ENCODE data around the gene SLC25A33. TPM values are rescaled to one million over a fixed set of nuclear protein-coding genes. Genes with fewer than 3 reads are reported as not detected.

SLC25A33 gene
- total and polyA plus RNA-seq, 7 donors = 1.7 to 26.8 (median 7.7) TPM

DNA sequence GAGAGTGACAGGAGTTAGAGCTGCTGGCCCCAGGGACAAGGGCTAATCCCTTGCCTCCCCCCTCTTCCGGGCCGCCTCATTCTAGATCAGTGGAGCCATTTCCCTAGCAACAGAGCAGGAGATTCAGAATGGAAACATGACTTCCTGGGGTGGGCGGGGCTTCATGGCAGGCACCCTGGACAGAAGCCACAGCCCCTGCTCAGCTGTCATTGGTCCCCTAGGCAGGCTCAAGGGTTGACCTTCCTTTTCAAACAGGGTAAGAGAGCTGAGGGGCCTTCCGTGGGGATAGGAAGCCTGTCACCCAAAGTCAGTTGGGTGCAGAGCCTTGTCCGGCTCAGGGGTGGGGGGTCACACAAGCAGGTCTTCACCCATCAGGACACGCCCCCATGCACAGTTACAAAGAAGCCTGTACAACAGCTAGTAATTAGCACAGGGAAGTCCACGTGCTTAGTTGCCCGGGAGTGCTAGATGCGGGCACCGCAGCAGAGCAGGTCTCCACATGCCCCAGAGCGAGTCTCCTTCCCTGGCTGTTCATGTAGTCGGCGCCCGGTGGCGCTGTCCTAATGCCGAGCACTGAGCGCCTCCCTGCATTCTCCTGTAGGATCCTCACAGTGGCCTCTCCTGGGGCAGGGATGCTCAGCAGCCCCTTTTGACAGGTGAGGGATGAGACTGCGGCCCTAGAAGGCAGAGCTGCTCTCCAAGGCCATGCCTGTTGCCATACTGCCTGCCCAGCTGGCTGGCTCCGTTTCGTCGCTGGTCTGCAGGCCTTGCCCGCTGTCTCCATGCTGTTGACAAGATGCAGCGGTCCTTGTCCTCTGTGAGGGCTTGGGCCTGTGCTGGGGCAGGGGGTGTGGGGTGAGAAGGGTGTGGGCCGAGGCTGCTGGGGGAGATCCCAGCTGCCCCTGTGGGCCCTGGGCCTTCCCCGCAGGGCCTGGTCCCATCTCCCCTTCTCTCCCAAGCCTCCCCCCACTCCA is 54.5 kb downstream of the SLC25A33 start:
- ATAC-seq (peak; percentile 10 to 26 (median 21)), DNase-seq (peak; percentile 72 to 83)
- intact Hi-C loops (cut with DNase I) = no loop called here
- TF ChIP-seq, protein P1, sequence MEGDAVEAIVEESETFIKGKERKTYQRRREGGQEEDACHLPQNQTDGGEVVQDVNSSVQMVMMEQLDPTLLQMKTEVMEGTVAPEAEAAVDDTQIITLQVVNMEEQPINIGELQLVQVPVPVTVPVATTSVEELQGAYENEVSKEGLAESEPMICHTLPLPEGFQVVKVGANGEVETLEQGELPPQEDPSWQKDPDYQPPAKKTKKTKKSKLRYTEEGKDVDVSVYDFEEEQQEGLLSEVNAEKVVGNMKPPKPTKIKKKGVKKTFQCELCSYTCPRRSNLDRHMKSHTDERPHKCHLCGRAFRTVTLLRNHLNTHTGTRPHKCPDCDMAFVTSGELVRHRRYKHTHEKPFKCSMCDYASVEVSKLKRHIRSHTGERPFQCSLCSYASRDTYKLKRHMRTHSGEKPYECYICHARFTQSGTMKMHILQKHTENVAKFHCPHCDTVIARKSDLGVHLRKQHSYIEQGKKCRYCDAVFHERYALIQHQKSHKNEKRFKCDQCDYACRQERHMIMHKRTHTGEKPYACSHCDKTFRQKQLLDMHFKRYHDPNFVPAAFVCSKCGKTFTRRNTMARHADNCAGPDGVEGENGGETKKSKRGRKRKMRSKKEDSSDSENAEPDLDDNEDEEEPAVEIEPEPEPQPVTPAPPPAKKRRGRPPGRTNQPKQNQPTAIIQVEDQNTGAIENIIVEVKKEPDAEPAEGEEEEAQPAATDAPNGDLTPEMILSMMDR (IDR thresholded peaks at IDR 0.05) = no peak
- Histone ChIP-seq H3K4me1 (peaks cover 74% of the 10 kb centered on the region), H3K36me3 (ENCODE audit: insufficient read depth in 1 of 2, low read depth in 1 of 2) (peaks cover 0 to 27% of the 10 kb centered on the region in 2 donors), H3K4me3 (no peak overlapping the region), H3K27ac (peak overlapping the region; percentile 50), H3K9me3 (no peaks in the 10 kb centered on the region), H3K27me3 (ENCODE audit: insufficient read depth in 3 of 3, low read length in 2 of 3) (no peaks in the 10 kb centered on the region)
- 54 to 63% (median 55%) methylated on average over 24 to 25 of the region's 25 CpGs for WGBS, 3 donors

DNA sequence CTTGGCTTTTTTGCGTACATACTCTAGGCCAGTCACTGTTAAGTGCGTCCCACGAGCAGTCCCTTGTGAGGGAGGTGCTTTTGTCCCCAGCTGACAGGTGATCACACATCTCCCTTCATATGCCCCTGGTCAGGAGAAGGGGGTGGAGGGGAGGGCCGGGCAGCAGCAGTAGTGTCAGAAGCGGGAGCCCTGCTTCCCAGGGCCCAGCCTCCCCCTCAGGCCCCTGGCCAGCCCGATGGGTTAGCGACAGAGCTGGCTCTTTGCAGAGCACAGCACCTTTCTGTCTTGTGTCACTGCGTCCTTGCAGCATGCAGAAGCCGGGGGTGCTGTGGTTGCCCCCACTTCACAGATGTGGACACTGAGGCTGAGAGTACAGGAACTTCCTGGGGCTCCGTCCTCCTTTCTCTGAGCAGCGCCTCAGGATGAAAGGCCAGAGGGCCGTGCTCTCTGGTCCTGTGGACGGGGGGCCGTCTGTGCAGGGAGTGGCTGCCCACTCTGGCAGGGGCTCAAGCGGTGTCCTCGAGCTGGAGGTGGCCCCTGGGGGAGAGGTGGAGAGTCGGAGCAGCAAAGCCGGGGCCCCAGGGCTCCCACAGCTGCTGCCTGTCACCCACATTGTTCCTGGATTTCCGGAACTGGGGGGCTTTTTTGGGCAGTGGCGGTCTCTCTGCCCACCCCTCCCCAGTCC is 55.3 kb downstream of the SLC25A33 start:
- TF ChIP-seq, protein P1 (IDR thresholded peaks at IDR 0.05) = no peak
- Histone ChIP-seq H3K4me1 (peaks cover 70% of the 10 kb centered on the region), H3K27ac (no peak overlapping the region), H3K9me3 (no peaks in the 10 kb centered on the region), H3K27me3 (ENCODE audit: insufficient read depth in 3 of 3, low read length in 2 of 3) (no peaks in the 10 kb centered on the region), H3K4me3 (no peak overlapping the region), H3K36me3 (ENCODE audit: insufficient read depth in 1 of 2, low read depth in 1 of 2) (peaks cover 0 to 36% of the 10 kb centered on the region in 2 donors)
- ATAC-seq (no peak), DNase-seq (no peak)
- WGBS, 3 donors = 70 to 83% (median 72%) methylated on average over 20 of the region's 20 CpGs
- intact Hi-C loops (cut with DNase I) = no loop called here

DNA sequence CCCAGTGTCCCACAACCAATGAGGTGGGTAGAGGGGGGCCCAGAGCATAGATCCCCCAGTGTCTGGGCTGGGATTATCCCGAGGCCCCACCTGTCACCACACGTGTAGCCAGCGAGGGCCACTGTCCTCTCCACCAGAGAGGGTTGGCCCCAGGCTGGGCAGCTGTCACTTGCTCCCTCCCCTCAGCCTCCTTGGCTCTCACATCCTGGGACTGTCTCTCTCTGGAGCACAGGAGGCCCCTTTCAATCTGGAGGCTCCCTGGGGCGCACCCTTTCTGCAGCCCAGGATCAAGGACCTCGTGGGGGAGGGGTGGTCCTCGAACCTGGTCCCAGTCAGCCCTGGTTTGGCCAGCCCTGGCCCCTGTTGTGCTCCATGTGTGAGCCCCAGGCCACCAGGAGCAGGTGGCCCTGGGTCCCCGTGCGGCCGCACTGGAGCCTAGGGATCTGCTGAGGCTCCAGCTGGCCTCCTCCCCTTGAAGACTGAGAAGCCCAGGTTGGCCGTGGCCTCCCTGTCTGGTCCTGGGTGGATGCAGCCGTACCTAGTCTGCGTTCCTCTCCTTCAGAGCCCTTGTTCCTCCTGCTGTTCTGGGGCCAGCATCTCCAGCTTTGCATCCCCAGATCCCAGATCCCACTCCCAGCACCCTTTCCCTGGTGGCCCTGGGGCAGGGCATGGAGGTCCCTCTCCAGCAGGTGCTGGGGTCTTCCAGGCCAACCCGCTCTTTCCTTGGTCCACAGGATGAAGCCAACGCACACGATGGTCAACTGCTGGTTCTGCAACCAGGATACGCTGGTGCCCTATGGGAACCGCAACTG is 56.1 kb downstream of the SLC25A33 start:
- TF ChIP-seq, protein P1 (IDR thresholded peaks at IDR 0.05) = no peak
- Histone ChIP-seq H3K27ac (no peak overlapping the region), H3K4me3 (no peak overlapping the region), H3K27me3 (ENCODE audit: insufficient read depth in 3 of 3, low read length in 2 of 3) (no peaks in the 10 kb centered on the region), H3K36me3 (ENCODE audit: insufficient read depth in 1 of 2, low read depth in 1 of 2) (peaks cover 0 to 43% of the 10 kb centered on the region in 2 donors), H3K4me1 (peaks cover 63% of the 10 kb centered on the region), H3K9me3 (no peaks in the 10 kb centered on the region)
- no peak for ATAC-seq
- 58 to 62% (median 61%) methylated on average over 17 of the region's 17 CpGs for WGBS, 3 donors
- DNase-seq = no peak
- intact Hi-C loops (cut with DNase I) = no loop called here

DNA sequence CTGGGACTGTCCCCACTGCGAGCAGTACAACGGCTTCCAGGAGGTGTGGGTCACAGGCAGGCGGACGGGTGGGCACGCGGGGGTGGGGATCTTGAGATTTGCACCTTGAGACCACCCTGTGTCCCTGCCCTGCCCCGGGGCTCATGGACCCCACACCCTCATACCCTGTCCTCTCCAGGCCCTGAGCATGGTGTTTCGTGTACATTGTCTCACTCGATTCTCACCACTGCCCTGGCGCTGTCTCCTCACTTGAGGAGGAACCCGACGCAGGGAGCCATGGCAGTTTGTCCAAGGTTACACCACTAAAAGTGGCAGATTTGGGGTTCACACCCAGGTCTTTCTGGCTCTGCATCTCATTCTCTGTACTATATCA is 56.7 kb downstream of the SLC25A33 start:
- Histone ChIP-seq H3K9me3 (no peaks in the 10 kb centered on the region), H3K27ac (no peak overlapping the region), H3K4me1 (peaks cover 57% of the 10 kb centered on the region), H3K27me3 (ENCODE audit: insufficient read depth in 3 of 3, low read length in 2 of 3) (no peaks in the 10 kb centered on the region), H3K4me3 (no peak overlapping the region), H3K36me3 (ENCODE audit: insufficient read depth in 1 of 2, low read depth in 1 of 2) (peaks cover under 1 to 49% of the 10 kb centered on the region in 2 donors)
- 81 to 88% (median 86%) methylated on average over 12 of the region's 12 CpGs for WGBS, 3 donors
- no peak for ATAC-seq
- TF ChIP-seq, protein P1 (IDR thresholded peaks at IDR 0.05) = no peak
- no peak for DNase-seq
- intact Hi-C loops (cut with DNase I) = no loop called here
